T-helper 1 cell (primary cell): ENCODE measurements around the gene LGALS7.
"Not testable (repeated sequence)": the region's sequence is repeated elsewhere in the genome, so short reads cannot be mapped to it uniquely, and the experiment has no call there.

Experiments used
- DNase-seq, 5 donors: peaks; one replicate each; pipeline ENCODE4 v3.0.0-alpha.2; 2012 to 2020
- total RNA-seq, 4 donors: gene quantifications; one replicate each; lab custom pipeline; 2026; lab: John Stamatoyannopoulos, UW

LGALS7 gene
- total RNA-seq: 0 reads per million in 4 donors

- DNase-seq: no peak
Measured at GRCh38 chr19:38773469-38774177, at the start of gene LGALS7. TSS of gene LGALS7 (minus strand) at chr19:38773517. CDS start at chr19:38773492, 25 bp downstream.

- DNase-seq: not testable (repeated sequence)
Measured at GRCh38 chr19:38821230-38821825, 48.0 kb upstream of the LGALS7 start.

GRCh38 chr19:38819231-38819920 lies 46.1 kb upstream of the LGALS7 start:
- DNase-seq: no peak

DNA sequence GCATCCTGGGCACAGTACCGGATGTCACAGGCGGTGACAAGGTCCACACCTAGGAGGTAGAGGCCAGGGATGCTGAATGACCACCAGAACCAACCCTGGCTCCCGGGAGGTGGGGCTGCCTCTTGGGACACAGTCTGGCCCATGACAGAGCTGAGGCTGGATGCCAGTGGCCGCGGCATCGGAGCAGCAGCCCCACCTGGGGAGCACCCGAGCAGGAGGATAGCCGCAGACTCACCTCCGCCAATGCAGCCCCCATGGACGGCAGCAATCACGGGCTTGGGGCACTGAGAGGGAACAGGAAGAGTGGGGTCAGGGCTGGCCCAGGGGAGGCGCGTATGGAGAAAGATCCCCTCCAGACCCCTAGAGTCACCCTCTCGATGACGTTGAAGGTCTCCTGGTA lies 43.8 kb upstream of the LGALS7 start:
- DNase-seq: no peak

DNA sequence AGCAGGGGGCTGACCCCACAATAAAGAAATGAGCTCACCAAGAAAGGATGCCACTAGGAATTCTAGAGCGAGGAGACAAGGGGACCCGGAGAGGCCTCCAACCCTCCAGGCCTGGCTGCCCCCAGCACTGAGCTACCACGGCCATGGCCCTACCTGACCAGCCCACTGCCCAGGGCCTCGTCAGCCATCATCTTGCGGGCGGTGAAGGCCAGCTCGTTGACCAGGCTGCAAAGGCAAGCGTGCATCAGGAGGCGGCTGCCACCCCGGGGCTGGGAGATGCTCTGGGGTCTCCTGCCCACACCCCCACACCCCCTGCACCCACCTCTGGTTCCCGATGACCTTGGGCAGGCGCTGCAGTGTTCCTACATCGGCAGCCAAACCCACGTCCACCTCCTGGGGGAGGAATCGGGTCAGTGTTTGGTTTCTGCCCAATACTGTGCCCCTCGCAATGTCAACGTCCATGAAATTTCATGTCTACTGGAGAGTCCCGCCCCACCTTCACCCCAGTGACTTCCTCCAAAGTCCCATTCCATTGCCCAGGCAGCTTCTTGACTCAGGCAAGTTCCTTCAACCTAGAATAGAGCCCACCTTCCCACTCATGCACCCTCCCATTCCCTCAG lies 42.9 kb upstream of the LGALS7 start:
- DNase-seq: no peak

DNA sequence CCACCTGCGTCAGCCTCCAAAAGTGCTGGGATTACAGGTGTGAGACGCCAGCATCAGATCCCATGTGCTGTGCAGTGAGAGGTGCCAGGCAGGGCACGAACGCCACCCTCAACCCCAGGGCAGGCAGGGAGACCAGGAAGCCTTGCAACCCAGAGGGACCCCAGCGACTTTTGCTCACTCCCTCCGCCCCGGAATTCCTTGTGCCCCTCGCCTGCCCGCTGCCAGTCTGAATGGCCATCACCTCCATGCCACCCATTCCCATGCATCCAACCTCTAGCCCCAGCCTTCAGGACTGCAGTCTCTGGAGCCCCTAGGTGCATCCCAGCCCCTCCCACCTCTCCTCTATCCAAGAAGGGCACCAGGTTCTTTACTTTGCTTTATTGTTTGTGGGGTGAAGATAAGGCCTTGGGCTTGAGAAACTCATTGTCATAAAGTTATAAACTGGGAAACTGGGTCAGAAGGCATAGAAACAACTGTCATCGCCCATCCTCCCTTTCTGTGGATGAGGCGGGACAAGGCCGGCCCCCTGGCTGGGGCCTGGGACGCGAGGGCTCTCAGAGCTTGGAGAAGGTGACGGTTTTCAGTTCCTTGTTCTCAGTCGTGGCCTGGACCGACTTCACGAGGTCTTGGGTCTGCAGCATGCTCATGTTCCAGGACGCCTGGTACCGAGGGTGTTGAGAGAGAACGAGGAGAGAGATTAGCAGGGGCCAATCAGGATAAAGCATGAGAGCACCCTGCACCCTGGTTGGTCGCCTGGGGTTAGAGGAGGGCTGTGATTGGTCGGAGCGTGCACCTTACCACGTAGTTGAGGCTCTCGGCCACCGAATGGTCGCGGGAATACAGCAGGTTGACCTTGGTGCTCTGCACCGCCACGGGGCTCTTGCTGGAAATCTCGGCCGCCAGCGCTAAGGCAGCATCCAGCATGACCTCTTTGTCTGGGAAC lies 42.0 kb upstream of the LGALS7 start:
- no peak for DNase-seq

- DNase-seq: not testable (repeated sequence)
Measured at GRCh38 chr19:38813932-38814331, 40.6 kb upstream of the LGALS7 start.

- no peak for DNase-seq
Measured at GRCh38 chr19:38813323-38813722, 40.0 kb upstream of the LGALS7 start.

DNA sequence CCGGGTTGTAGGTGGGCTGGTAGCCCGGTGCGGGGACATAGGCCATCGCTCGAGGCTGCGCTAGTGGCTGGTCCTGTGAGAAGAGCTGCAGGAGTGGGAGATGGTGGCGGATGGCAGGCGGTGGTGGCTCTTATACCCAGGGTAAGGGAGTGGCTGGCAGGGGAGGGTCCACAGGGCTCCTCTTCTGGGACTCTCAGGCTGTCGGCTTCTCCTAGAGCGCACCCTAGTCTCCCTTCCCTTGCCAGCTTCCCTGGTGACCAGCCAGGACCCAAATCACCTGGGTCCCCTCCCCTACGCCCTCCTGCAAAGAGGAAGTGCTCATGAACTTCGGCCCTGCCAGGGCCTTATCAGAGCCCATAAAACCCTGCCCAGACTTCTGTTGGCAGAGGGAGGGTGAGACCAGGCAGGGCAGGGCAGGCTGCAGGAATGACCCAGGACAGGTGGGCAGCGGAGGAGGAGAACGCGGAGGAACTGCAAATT lies 39.6 kb upstream of the LGALS7 start, which contains the start of gene LGALS4:
Gene LGALS4, minus strand, starts transcription at position 105 of the 480 bp plus-strand sequence. Its CDS starts 59 bp downstream, at position 46.
- DNase-seq: no peak

- DNase-seq: no peak
Measured at GRCh38 chr19:38812009-38812840, 38.9 kb upstream of the LGALS7 start.

- DNase-seq: no peak
Measured at GRCh38 chr19:38809592-38810252, 36.4 kb upstream of the LGALS7 start.

DNA sequence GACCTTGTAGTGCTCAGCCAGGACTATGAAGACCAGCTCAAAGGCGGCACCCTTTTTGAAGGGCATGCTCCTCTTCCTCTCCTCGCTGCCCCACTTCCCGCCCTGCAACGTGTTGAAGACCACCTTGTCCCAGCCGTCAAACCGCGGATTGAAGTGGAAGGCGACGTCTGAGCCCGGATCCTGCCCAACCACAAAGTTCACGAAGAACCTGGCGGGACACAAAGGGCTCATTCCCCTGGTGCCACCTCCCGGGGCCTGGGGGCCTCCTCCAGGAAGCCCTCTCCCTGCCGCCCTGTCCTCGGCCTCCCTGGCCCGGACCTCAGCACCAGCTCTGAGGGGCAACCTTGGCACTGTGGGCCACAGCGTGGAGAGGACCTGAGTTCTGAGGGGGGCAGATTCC lies 35.4 kb upstream of the LGALS7 start:
- DNase-seq: no peak

GRCh38 chr19:38807374-38808098 lies 34.2 kb upstream of the LGALS7 start:
- DNase-seq: not testable (repeated sequence)

DNA sequence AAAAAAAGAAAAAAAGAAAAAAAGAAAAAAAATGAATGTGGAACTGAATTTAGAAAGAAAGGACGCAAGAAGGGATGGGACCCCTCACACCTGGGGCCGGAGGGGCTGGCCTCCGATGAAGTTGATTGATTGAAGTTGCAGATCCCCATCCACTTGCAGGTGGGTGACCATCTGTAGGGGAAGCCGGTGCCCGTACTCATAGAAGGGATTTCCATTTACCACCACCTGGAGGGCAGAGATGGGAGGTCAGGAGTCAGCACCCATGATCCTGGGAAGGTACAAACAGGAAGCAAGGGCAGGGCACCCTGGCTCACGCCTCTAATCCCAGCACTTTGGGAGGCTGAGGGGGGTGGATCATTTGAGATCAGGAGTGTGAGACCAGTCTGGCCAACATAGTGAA lies 33.1 kb upstream of the LGALS7 start:
- no peak for DNase-seq

GRCh38 chr19:38805180-38805579 lies 31.9 kb upstream of the LGALS7 start:
- DNase-seq: no peak

DNA sequence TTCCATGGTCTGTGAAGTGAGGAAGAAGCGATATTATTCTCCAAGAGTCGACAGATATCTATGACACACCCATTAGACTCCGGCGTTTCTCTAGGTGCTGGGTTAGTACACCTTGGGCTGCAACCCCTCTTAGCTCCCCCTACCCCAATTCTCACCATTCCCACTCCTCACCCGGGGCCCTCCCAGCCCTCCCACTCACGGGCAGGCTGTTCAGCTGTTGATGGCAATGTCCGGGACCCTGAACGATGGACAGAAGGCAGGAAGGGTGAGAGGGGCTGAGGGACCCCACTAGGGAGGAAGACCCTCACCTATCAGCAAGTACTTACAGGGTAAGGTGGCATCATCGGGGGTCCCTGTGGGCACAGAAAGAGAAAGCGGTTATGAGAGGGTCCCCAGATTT lies 30.2 kb upstream of the LGALS7 start:
- DNase-seq: no peak

DNA sequence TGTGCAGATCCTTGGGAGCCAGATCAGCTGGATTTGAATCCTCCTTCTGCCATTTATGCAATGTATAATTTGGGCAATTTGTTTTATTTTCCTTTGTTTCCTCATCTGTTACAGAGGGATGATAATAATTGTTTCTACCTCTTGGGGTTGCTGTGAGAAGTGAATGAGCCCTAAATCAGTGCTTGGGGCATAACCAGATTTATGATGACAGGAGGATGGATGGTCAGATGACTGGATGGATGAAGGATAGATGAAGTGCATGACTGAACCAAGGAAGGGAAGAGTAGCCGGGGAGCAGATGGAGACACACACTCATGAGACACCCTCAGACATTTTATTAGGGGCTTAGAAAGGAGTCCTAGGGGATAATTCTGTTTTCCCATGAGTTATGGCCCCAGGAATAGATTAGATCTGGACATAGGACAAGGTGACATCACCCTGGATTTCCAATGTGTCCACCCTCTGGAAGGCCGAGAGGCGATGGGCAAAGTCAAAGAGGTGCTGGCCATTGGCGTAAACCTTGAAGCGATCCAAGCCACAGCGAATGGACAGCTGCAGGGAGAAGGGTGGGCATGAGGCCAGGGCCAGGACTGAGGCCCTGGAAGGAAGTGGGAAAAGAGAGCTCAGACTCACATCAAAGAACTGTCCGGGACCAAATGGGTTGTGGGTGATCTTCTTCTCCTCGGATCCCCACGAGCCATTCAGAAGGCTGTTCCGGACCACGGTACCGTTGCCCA lies 28.2 kb upstream of the LGALS7 start:
- no peak for DNase-seq

DNA sequence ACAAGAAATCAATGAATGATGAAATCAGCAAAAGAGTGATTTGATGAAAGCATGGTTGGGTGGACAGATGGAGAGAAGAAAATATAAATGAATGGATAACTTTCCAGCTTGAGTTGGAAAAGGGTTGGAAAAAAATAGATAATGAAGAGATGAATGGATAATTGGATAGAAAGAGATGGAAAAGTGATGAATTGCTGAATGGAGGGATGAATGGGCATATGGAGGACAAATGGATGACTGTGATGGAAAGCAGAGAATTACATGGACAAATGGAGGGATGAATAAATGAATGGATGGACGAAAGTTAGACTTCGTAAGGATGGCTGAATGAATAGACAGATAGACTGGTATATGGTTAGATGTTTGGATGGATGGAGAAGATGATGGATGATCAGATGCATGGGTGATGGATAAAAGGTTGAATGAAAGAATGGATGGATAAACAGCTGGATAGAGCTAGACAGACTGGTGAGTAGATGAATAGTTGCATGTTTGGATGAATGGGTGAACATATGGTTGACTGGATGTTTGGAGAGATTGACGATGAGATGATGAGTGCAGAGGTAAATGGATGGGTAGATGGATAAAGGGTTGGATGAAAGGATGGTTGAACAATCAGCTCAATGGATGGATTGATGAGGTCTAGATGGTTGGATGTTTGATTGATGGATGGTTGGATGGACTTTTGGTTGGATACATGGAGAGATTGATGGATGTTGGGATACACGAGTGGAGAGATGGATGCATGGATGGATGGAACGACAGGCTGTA lies 27.4 kb upstream of the LGALS7 start:
- no peak for DNase-seq
